Limb (tissue), 2 donors: ENCODE data around the gene RIPPLY2.

ENCODE experiments used
- DNase-seq, 2 donors: peaks; one replicate each; pipeline ENCODE4 v3.0.0-alpha.2; 2016; ENCODE audit errors: extremely low spot score in 2 of 2

RIPPLY2 gene

GRCh38 chr6:83904395-83904794 lies 51.2 kb downstream of the RIPPLY2 start:
- no peak for DNase-seq

- DNase-seq = no peak
These were observed 52.5 kb downstream of the RIPPLY2 start for GRCh38 chr6:83905648-83906047.
